GM12878 (cell line): Measurements from ENCODE around the gene ABT1. TPM values are rescaled to one million over a fixed set of nuclear protein-coding genes. Genes with fewer than 3 reads are reported as not detected.

Source experiments
- BCL11A ChIP-seq: IDR thresholded peaks from 2 replicates; pipeline ENCODE4 v1.6.1; 2011; ENCODE audit warnings: low read depth, low read length
- BRCA1 ChIP-seq: IDR thresholded peaks from 2 replicates; pipeline ENCODE4 v1.6.1; 2011; ENCODE audit warnings: low read depth, low read length, improper control_type of control experiment
- CBFB ChIP-seq: IDR thresholded peaks from 2 replicates; pipeline ENCODE4 v1.6.1; 2016; ENCODE audit warnings: antibody characterized with exemption, low read depth
- DPF2 ChIP-seq: fragments of 450-650 bp; IDR thresholded peaks from 2 replicates; pipeline ENCODE4 v1.6.1; 2017; ENCODE audit warnings: mild to moderate bottlenecking
- EED ChIP-seq: sonication (generic); IDR thresholded peaks from 2 replicates; pipeline ENCODE4 v1.6.1; 2016; ENCODE audit warnings: antibody characterized with exemption, low read depth
- EGR1 ChIP-seq, 2 experiments: IDR thresholded peaks; 1 replicate in 1 of 2; 2 replicates in 1 of 2; pipeline ENCODE4 v1.6.1; 2011 to 2012; ENCODE audit warnings: low read depth in 2 of 2, low read length in 2 of 2, borderline replicate concordance in 1 of 2, mild to moderate bottlenecking in 1 of 2, moderate library complexity in 1 of 2
- ETV6 ChIP-seq, 2 experiments: fragments of 450-650 bp in 1 of 2; IDR thresholded peaks in 1 of 2; conservative IDR thresholded peaks in 1 of 2; 2 replicates each; pipeline ENCODE4 v1.6.1; 2014; ENCODE audit warnings: antibody characterized with exemption in 1 of 2, borderline replicate concordance in 1 of 2, low read depth in 1 of 2, mild to moderate bottlenecking in 1 of 2, moderate library complexity in 1 of 2
- IKZF2 ChIP-seq, 2 experiments: fragments of 450-650 bp; IDR thresholded peaks; 2 replicates each; pipeline ENCODE4 v1.6.1; 2017; ENCODE audit warnings: mild to moderate bottlenecking in 2 of 2, moderate library complexity in 2 of 2
- MEF2A ChIP-seq: IDR thresholded peaks from 2 replicates; pipeline ENCODE4 v1.6.1; 2011; ENCODE audit warnings: low read depth, mild to moderate bottlenecking, low read length, moderate library complexity; ENCODE audit not compliant: insufficient read depth
- MXI1 ChIP-seq: fragments of 150-350 bp; IDR thresholded peaks from 2 replicates; pipeline ENCODE4 v1.6.1; 2011; ENCODE audit warnings: low read depth, mild to moderate bottlenecking, inconsistent platforms, low read length, improper control_type of control experiment
- PAX8 ChIP-seq: fragments of 450-650 bp; IDR thresholded peaks from 2 replicates; pipeline ENCODE4 v1.6.1; 2017; ENCODE audit warnings: mild to moderate bottlenecking, moderate library complexity
- POLR2AphosphoS5 ChIP-seq: IDR thresholded peaks from 2 replicates; pipeline ENCODE4 v1.6.1; 2011; ENCODE audit warnings: mild to moderate bottlenecking, low read length, inconsistent platforms
- RUNX3 ChIP-seq: IDR thresholded peaks from 2 replicates; pipeline ENCODE4 v1.6.1; 2012; ENCODE audit warnings: low read length, inconsistent platforms
- SREBF2 ChIP-seq: IDR thresholded peaks from 2 replicates; pipeline ENCODE4 v1.6.1; 2012; ENCODE audit warnings: mild to moderate bottlenecking, low read length
- SRF ChIP-seq, 2 experiments: IDR thresholded peaks; 2 replicates each; pipeline ENCODE4 v1.6.1; 2011; ENCODE audit warnings: low read depth in 2 of 2, low read length in 2 of 2, mild to moderate bottlenecking in 1 of 2, moderate library complexity in 1 of 2
- STAT3 ChIP-seq: IDR thresholded peaks from 2 replicates; pipeline ENCODE4 v1.6.1; 2011; ENCODE audit warnings: low read depth, low read length, improper control_type of control experiment
- SUZ12 ChIP-seq: fragments of 200-600 bp; sonication (generic); IDR thresholded peaks from one replicate; pipeline ENCODE4 v1.6.1; 2018; ENCODE audit warnings: antibody characterized with exemption, mild to moderate bottlenecking; ENCODE audit not compliant: unreplicated experiment
- polyA plus RNA-seq, 11 experiments: library from polyadenylated mRNA; depleted of rRNA in 4 of 11; unstranded in 6 of 11; stranded (reverse) in 5 of 11; fragments of >200 nt; fragmentation: Nextera tagmentation in 4 of 11; fragmentation: Illumina TruSeq in 1 of 11; extraction: Ambion mirVana in 4 of 11; extraction: Trizol in 1 of 11; gene quantifications; 1 replicate in 1 of 11; 2 replicates in 10 of 11; pipeline versions ENCODE4 v1.2.1 to v1.2.3, GENCODE V29; 2011 to 2016; ENCODE audit warnings: inconsistent platforms in 2 of 11, missing spikeins in 2 of 11, low read depth in 1 of 11
- total RNA-seq, 4 experiments: library from RNA; depleted of rRNA in 3 of 4; stranded (reverse); fragments of >200 nt in 3 of 4; fragmentation: Illumina TruSeq in 1 of 4; extraction: Trizol in 1 of 4; gene quantifications; 2 replicates each; pipeline versions ENCODE4 v1.2.1 to v1.2.3, GENCODE V29; 2013 to 2021
- TF ChIP-seq, protein P1 (sequence below): fragments of 450-650 bp; IDR thresholded peaks from 2 replicates; pipeline ENCODE4 v1.6.1; 2018; ENCODE audit warnings: borderline replicate concordance, mild to moderate bottlenecking; ENCODE audit not compliant: partially characterized antibody
- TF ChIP-seq, protein P2 (sequence below): fragments of 450-650 bp; IDR thresholded peaks from 2 replicates; pipeline ENCODE4 v1.6.1; 2017; ENCODE audit warnings: borderline replicate concordance

ABT1 gene
- total and polyA plus RNA-seq, 10 of the 15 experiments (the other 5 are each of a cell fraction or from before 2014, with no cell fraction given), result 8.4 to 43.5 (median 28.2) TPM

DNA sequence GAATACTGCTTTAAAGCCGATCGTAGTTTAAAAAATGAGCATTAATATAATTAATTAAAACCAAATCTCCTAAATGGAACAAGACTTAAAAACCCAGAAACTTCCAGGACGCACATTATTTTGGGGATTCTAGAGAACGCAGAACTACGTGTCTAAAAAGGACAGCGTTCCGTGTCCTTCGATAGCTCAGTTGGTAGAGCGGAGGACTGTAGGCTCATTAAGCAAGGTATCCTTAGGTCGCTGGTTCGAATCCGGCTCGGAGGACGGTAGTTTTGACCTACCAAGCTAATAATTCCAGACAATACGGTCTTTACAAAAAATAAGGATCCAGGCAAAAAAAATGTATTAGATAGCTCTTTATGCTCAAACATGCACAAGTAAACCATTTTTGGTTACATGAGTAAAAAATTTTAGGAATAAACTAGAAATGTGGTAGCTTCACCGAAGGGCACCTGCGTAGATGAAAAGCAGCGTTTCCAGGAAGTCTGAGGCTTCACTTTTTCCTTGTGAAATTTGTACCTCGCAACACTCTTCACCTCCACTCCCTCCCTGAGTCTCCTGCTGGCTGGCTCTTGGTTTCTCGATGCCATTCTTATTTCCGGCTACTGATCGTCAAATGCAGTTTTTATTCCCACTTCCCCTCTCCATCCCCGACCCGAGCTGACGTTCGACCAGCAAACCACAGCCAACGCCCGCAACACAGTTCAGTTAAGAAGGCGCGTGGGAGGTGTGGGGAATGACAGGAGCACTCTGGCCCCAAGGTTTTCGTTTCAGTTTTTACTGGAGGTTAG lies 19.6 kb upstream of the ABT1 start (continued):
- TF ChIP-seq EED, result peak; percentile 83
- no peak for TF ChIP-seq POLR2AphosphoS5
- peak; percentile 93 to 94 for TF ChIP-seq IKZF2 (IDR thresholded peaks at IDR 0.05)
- TF ChIP-seq RUNX3, result peak; percentile 87
- peak in 1 of 2 experiments; percentile 63; a peak in 2 of 3 replicates for TF ChIP-seq EGR1 (IDR thresholded peaks at IDR 0.05; ENCODE audit: borderline replicate concordance in 1 of 2, low read depth in 2 of 2, low read length in 2 of 2)
- no peak for TF ChIP-seq CBFB
- no peak for TF ChIP-seq STAT3
- TF ChIP-seq SRF (IDR thresholded peaks at IDR 0.05; ENCODE audit: low read depth in 2 of 2, low read length in 2 of 2), result no peak
- peak; percentile 66 for TF ChIP-seq DPF2
- no peak for TF ChIP-seq BRCA1
- TF ChIP-seq, protein P1, sequence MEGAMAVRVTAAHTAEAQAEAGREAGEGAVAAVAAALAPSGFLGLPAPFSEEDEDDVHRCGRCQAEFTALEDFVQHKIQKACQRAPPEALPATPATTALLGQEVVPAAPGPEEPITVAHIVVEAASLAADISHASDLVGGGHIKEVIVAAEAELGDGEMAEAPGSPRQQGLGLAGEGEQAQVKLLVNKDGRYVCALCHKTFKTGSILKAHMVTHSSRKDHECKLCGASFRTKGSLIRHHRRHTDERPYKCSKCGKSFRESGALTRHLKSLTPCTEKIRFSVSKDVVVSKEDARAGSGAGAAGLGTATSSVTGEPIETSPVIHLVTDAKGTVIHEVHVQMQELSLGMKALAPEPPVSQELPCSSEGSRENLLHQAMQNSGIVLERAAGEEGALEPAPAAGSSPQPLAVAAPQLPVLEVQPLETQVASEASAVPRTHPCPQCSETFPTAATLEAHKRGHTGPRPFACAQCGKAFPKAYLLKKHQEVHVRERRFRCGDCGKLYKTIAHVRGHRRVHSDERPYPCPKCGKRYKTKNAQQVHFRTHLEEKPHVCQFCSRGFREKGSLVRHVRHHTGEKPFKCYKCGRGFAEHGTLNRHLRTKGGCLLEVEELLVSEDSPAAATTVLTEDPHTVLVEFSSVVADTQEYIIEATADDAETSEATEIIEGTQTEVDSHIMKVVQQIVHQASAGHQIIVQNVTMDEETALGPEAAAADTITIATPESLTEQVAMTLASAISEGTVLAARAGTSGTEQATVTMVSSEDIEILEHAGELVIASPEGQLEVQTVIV, result no peak
- TF ChIP-seq PAX8, result no peak
- TF ChIP-seq SREBF2, result peak; percentile 89
- TF ChIP-seq SUZ12, result no peak
- TF ChIP-seq, protein P2, sequence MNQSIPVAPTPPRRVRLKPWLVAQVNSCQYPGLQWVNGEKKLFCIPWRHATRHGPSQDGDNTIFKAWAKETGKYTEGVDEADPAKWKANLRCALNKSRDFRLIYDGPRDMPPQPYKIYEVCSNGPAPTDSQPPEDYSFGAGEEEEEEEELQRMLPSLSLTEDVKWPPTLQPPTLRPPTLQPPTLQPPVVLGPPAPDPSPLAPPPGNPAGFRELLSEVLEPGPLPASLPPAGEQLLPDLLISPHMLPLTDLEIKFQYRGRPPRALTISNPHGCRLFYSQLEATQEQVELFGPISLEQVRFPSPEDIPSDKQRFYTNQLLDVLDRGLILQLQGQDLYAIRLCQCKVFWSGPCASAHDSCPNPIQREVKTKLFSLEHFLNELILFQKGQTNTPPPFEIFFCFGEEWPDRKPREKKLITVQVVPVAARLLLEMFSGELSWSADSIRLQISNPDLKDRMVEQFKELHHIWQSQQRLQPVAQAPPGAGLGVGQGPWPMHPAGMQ, result peak; percentile 70
- 0 out of 2 replicates have a peak, but pooled peaks have one; percentile 20 for TF ChIP-seq MEF2A
- TF ChIP-seq BCL11A, result 0 out of 2 replicates have a peak, but pooled peaks have one; percentile 32
- TF ChIP-seq MXI1, result no peak
- peak in 1 of 2 experiments; percentile 43; a peak in 1 of 4 replicates for TF ChIP-seq ETV6 (conservative IDR thresholded peaks at IDR 0.05 in 1 of 2, IDR thresholded peaks at IDR 0.05 in 1 of 2; ENCODE audit: borderline replicate concordance in 1 of 2, low read depth in 1 of 2)
